HG03521 (cell line): ENCODE results near the gene NBEA.

Experiments used
- ATAC-seq: cut with Tn5 transposase; IDR thresholded peaks from one replicate; pipeline ENCODE4 v1.9.1; 2021; ENCODE audit warnings: mild to moderate bottlenecking, moderate library complexity; ENCODE audit not compliant: unreplicated experiment

NBEA gene

GRCh38 chr13:35471706-35472322 lies 529.7 kb downstream of the NBEA start:
- no peak for ATAC-seq

DNA sequence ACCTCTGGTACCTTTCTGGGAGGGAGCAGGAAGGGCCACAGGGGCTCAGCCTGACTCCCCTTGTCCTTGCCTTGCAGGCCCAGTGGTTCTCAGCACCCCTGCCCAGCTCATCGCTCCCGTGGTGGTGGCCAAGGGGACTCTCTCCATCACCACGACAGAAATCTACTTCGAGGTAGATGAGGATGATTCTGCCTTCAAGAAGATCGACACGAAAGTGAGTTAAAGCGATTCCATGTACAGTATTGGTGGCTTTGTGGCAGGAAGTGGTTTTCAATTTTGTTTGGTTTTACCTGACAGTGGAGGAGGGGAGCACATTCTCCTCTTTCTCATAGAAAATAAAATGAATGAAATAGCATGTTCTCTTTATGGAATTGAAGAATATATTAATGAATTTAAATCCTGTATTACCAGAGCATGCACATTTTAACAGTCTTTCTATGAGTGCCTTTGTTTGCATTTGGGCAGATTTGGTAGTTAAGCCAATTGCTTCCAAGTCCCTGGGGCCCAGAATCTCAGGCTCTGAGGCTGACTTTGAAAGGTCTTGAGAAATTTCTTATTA lies 530.3 kb downstream of the NBEA start:
- ATAC-seq, result no peak

DNA sequence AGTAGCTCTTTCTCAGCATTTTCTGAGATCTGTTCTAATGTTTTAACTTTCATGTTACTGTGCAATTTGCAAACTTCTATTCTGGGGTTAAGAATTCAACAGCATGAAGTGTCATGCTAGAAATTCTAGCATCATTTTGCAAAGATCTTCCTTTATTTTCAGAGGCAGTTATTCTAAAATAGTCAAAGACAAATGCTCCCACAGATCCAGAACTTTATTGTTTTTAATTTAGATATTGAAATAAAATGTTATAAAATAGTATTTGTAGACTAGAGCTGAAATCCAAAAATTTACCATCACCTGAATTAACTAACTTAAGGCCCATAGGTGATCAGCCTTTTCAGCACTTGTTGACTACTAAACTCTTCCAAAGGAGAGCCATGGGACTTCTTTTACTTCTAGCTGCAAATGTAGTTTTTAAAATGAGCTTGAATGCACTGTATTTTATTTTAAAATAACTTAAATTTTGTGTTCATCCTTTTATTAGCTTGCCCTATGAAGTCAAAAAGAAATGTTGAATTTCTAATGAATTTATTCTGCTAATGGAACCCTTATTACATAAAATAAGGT lies 531.2 kb downstream of the NBEA start:
- no peak for ATAC-seq

DNA sequence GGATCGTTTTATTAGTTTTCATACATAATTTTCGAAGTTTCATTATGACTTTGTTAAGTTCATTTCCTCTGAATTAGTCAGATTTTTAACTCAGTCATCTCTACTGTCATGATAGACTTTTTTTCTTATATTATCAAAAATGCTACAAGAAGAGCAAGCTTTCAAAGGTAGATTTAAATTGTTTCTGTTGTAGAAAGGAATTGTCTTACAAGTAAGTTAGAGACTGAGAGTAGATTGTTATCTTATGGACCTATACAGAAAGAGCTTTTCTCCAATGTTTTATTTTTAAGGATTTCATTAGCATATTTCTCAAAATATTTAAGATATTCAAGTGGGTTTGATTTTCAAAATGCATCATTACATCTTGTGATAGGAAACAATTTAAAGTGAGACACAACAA lies 531.7 kb downstream of the NBEA start:
- no peak for ATAC-seq

DNA sequence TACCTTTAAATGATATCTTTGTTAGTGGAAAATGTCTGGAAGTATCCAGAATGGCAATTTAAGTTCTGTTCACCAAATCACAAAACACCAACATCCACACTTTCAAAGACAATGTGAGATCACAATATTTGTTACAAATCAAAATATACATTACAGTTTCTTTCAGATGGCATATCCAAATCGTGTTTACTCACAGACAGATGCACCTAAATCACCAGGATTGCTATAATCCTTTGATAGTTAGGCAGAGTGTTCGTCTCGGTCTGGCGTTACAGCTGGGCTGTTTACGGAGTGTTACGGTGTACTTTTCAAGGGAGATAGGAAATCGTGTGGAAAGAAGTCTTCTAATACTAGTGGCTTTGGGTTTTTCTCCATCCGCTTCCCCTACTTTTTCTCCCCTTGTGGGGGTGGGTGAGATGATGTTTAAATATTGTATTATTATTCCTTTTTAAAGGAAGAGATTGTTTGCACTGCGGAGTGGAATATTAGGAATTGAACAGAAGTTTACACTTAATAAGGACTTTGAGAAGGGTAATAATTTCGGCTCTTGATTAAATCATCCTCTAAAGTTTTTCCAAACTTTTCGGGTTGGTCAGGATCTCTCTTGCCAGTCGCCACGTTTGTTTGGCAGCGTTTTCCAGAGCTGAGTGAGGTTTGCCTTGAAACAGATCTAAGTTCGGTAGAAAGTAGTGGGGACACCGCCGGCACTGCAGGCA lies 532.6 kb downstream of the NBEA start:
- no peak for ATAC-seq

DNA sequence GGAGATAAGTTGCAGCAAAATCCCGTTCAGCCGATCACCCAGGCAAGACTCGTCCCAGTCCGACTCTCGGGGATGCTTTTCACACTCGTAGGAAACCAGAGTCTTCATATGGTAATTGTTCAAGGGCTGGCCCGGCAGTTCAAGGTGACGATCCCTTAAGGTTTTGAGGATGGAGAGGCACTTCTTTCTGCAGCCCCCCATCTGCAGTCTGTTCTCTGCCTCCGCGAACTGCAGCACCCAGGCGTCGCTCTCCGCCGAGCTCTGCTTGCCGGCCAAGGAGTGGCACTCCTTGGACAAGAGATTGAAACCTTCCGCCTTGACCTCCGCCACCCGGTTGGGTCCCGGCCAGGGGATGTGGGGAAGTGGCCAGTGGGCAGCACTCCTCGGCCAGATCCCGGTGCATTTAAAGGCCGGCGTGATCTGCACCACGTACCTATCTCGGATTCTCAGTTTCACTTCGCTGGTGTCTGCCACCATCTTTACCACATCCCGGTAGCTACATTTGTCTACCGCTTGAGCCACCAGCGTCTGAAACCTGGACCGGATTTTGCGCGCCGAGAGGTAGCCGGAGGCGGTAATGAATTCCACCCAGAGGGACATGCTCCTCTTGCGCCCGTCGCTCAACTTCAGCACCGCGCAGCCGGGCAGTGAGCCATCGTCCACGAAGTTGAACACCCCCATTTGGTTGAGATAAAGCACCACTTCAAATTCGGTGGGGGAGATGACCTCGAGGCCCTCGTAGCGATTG lies 533.3 kb downstream of the NBEA start:
- peak; percentile 42 for ATAC-seq

- no peak for ATAC-seq
These were observed 534.2 kb downstream of the NBEA start, which contains the start of gene MAB21L1 for GRCh38 chr13:35475960-35476943. Gene MAB21L1 (minus strand): TSS chr13:35476689. CDS start chr13:35476138, 551 bp downstream.

DNA sequence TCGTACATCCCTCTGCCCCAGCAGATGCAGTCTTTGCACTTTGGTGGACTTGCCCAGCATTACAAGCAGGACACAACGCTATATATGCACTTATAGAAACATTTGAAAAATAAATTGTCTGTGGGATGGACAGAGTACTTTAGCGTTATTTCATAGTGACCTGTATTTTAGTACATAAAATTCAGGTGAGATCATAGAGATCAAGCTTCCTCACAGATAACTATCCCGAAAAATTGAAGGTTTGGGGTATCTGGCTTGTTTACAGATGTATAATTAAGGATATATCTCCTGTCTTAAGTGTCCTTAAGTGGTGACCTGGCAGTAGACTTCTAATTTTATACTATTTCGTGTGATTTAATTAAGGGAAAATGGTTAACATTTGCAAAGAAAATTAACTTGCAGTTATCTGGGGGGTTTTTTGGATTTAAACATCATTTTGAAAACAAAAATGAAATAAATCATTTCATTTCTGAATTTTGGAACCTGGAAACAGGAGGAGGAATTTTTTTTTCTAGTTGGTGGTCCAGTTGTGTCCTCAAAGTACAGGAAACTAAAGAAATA lies 535.4 kb downstream of the NBEA start:
- ATAC-seq, result no peak

DNA sequence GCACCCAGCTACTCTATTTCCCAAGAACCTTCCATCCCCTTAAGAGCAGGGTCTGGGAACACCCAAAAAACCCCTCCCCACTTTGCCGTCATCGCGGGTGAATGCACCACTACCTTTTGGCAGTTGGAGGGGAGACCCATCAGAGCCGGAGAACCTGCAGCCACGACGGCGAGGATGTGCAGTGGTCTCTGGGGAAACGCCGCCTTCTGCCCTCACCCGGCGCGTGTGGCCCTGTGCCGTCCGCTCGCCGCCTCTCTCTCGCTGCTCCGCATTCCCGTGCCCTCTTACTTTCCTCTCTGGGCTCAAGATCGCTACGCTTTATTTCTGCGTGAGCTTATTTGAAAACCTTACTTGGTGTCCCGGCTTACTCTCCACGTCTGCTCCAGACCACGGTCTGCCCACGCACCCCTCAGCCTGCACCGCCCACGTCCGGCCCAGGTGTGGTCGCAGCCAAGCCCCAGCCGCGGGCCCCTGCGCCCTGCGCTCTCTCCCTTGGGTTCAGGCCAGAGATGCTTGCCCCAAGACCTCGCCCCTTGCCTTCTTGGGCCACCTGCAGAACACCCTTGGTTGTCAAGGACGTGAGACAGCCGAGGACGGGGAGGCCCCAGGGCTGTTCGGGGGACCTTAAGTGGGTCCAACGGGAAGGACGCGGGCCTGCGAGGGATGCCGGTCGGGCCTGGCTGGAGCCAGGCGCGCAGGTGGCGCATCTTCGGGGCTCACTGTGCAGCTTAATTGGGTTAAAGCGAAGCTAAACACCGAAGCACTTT lies 536.4 kb downstream of the NBEA start:
- ATAC-seq, result no peak

DNA sequence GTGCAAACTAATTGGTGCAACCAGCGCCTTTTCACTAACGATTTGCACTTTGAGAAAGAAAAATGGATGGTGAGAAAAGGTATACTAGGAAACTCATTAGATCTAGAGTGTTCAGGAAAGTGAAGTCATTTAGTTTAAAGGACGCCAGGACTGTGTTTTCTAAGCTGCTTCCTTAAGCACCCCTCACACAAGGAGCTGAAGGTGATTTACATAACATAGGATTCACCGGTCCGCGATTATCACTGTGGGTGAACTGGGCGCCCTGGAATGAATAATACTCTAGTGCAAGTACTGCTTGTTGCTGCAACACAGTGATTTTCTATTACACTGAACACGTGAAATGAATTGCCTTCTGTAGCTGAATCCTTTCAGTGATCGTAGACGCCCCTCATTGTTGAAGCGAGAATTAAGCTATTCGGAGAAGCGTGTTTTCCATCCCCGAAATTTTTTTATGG lies 537.0 kb downstream of the NBEA start:
- ATAC-seq, result no peak

DNA sequence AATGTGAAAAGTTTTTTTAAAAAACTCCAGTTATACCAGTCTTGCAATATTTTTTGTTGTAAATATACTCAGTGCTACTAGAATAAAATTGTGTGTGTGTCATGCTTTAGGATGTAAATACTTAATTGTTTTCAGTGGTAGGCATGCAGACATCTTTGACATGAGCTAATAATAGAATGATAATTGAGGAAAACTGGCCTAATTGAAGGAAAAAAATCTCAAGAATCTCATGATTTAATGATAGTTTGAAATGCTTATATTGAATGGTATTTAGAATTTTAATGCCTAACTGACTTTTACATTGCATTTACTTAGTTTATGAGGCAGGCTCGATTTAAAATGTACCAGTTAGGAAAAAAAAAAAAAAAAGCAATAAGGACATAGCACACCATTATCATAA lies 537.6 kb downstream of the NBEA start:
- ATAC-seq, result no peak

GRCh38 chr13:35480346-35480745 lies 538.3 kb downstream of the NBEA start:
- ATAC-seq, result no peak

DNA sequence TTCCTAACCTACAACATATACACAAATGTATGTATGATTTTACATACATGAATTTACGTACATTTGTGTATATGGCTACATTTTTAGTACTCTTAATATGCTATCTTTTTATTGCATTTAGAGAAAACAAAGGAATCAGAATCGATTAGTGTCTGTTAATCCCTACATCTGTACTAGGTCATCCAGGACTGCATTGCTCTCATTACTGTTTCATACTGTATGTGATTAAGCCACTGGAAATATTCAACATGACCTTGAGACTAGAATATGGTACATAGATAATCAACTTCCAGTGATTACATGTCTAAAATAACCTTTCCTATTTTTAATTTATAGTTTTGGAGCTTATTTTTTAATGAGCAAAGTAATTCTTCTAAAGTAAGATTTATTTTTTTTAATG lies 539.7 kb downstream of the NBEA start:
- no peak for ATAC-seq

DNA sequence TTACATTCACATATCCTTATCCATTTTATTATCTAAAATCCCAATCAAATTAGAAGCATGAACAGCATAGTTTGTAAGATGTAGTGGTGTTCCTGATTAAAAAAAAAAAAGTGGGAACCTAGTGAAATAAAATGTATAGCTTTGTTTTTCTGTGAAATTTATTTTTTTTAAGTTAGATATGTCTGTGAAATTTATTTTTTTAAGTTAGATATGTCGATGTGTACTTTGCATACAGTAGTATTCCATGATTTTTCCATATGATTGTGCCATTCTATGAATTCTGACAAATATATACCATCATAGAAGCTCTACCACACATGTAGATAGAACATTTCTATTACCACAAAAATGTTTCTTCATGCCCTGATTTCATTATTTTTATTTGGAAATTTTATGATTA lies 540.5 kb downstream of the NBEA start:
- ATAC-seq, result no peak

- ATAC-seq, result no peak
These were observed 541.7 kb downstream of the NBEA start for GRCh38 chr13:35483761-35484160.

- no peak for ATAC-seq
These were observed 542.3 kb downstream of the NBEA start for GRCh38 chr13:35484384-35484783.

DNA sequence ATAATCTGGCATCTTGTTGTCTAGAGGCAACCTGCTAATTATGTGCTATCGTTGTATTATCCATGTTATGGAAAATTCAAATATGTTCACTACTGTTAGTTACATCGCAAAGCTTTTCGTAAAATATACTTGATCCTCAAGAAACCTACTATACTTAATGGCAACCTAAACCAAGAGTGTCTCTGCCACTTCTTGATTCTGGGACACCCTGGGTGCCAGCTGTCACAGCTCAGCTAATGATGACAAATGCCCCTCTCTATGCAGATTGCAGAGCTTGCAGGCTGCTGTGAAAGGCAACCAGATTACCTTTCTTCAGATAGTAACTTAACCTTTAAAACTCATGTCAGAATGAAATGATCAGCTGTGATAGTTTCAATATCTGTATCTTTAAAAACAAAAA lies 543.4 kb downstream of the NBEA start:
- no peak for ATAC-seq

- ATAC-seq, result no peak
These were observed 547.0 kb downstream of the NBEA start for GRCh38 chr13:35489050-35489449.

GRCh38 chr13:35496006-35496405 lies 553.9 kb downstream of the NBEA start:
- no peak for ATAC-seq
